Ectodermal cell (in vitro differentiated cells): ENCODE data around the gene CTAG1B.
"Not testable (repeated sequence)": the region's sequence is repeated elsewhere in the genome, so short reads cannot be mapped to it uniquely, and the experiment has no call there.

Experiments
- H3K27ac ChIP-seq: 2 replicates; pipeline ENCODE4 v1.7.0; 2013; ENCODE audit warnings: mild to moderate bottlenecking, low read depth, low read length; ENCODE audit not compliant: insufficient read depth, poor library complexity, severe bottlenecking
- H3K27me3 ChIP-seq: 2 replicates; pipeline ENCODE4 v1.7.0; 2013; ENCODE audit warnings: mild to moderate bottlenecking, low read length; ENCODE audit not compliant: insufficient read depth, control insufficient read depth, poor library complexity, severe bottlenecking
- H3K36me3 ChIP-seq: one replicate; pipeline ENCODE4 v1.7.0; 2013; ENCODE audit warnings: low read length; ENCODE audit not compliant: control insufficient read depth, insufficient read depth
- H3K4me1 ChIP-seq: one replicate; pipeline ENCODE4 v1.7.0; 2013; ENCODE audit warnings: low read length; ENCODE audit not compliant: control insufficient read depth, insufficient read depth
- H3K4me3 ChIP-seq: 2 replicates; pipeline ENCODE4 v1.7.0; 2013; ENCODE audit warnings: low read depth, low read length, control low read depth; ENCODE audit not compliant: insufficient read depth
- H3K9me3 ChIP-seq: 2 replicates; pipeline ENCODE4 v1.7.0; 2013; ENCODE audit warnings: mild to moderate bottlenecking, low read length, moderate library complexity; ENCODE audit not compliant: control insufficient read depth
- WGBS, 2 experiments: methylation state at CpG; one replicate each; pipeline ENCODE4 v1.1.7; 2013; ENCODE audit warnings: missing lambda C conversion rate in 2 of 2; 5-methylcytosine and 5-hydroxymethylcytosine counted together

The CTAG1B gene

GRCh38 chrX:154653413-154653812 is 34.3 kb upstream of the CTAG1B start, which contains the start of gene CTAG2:
TSS of gene CTAG2 (minus strand) at chrX:154653579. CDS start at chrX:154653515, 64 bp downstream.
- no CpG with 5 or more reads among the region's 27 CpGs for WGBS, 2 experiments
- H3K4me3 ChIP-seq, H3K27me3 ChIP-seq, H3K27ac ChIP-seq, H3K4me1 ChIP-seq, H3K9me3 ChIP-seq, H3K36me3 ChIP-seq: not testable (repeated sequence)

- WGBS, 2 experiments, result 93 to 98% methylated on average over 10 to 17 of the region's 23 CpGs
- H3K36me3 ChIP-seq, result no peaks in the 10 kb centered on the region
- no peak overlapping the region for H3K4me3 ChIP-seq
- H3K4me1 ChIP-seq, result no peaks in the 10 kb centered on the region
- no peak overlapping the region for H3K27ac ChIP-seq
- H3K27me3 ChIP-seq, result no peaks in the 10 kb centered on the region
- H3K9me3 ChIP-seq, result no peaks in the 10 kb centered on the region
Observed at GRCh38 chrX:154653048-154653401, 33.9 kb upstream of the CTAG1B start.

- H3K27ac ChIP-seq, result no peak overlapping the region
- 92% methylated on average over 30 of the region's 30 CpGs for WGBS, 2 experiments
- no peak overlapping the region for H3K4me3 ChIP-seq
Observed at GRCh38 chrX:154652311-154653047, 33.4 kb upstream of the CTAG1B start.

GRCh38 chrX:154650221-154650510 is 31.1 kb upstream of the CTAG1B start:
- Histone ChIP-seq H3K9me3 (no peaks in the 10 kb centered on the region), H3K4me1 (no peaks in the 10 kb centered on the region), H3K4me3 (no peak overlapping the region), H3K27ac (no peak overlapping the region), H3K27me3 (no peaks in the 10 kb centered on the region), H3K36me3 (no peaks in the 10 kb centered on the region)
- 66 to 68% methylated on average over 11 to 12 of the region's 13 CpGs for WGBS, 2 experiments

More at GRCh38 chrX:154652311-154653047, 33.4 kb upstream of the CTAG1B start:
- Histone ChIP-seq H3K4me1 (no peaks in the 10 kb centered on the region), H3K9me3 (no peaks in the 10 kb centered on the region), H3K27me3 (no peaks in the 10 kb centered on the region), H3K36me3 (no peaks in the 10 kb centered on the region)

- Histone ChIP-seq H3K27me3 (no peaks in the 10 kb centered on the region), H3K9me3 (no peaks in the 10 kb centered on the region), H3K27ac (no peak overlapping the region), H3K36me3 (no peaks in the 10 kb centered on the region), H3K4me1 (no peaks in the 10 kb centered on the region), H3K4me3 (no peak overlapping the region)
- WGBS, 2 experiments, result 89 to 93% methylated on average over 23 of the region's 23 CpGs
Observed at GRCh38 chrX:154649503-154650220, 30.6 kb upstream of the CTAG1B start.

GRCh38 chrX:154648931-154649330 is 29.8 kb upstream of the CTAG1B start:
- Histone ChIP-seq H3K9me3 (no peaks in the 10 kb centered on the region), H3K27me3 (no peaks in the 10 kb centered on the region), H3K36me3 (no peaks in the 10 kb centered on the region), H3K4me3 (no peak overlapping the region), H3K27ac (no peak overlapping the region), H3K4me1 (no peaks in the 10 kb centered on the region)
- 88 to 93% methylated on average over 11 to 15 of the region's 15 CpGs for WGBS, 2 experiments

- not testable (repeated sequence) for H3K27me3 ChIP-seq, H3K9me3 ChIP-seq, H3K27ac ChIP-seq, H3K4me1 ChIP-seq, H3K36me3 ChIP-seq, H3K4me3 ChIP-seq
- WGBS, 2 experiments, result no CpG with 5 or more reads among the region's 24 CpGs
Observed at GRCh38 chrX:154645745-154646378, 26.8 kb upstream of the CTAG1B start.

- no CpG with 5 or more reads among the region's 31 CpGs for WGBS, 2 experiments
- H3K36me3 ChIP-seq, H3K4me1 ChIP-seq, H3K27me3 ChIP-seq, H3K27ac ChIP-seq, H3K9me3 ChIP-seq, H3K4me3 ChIP-seq: not testable (repeated sequence)
Observed at GRCh38 chrX:154643708-154644107, 24.6 kb upstream of the CTAG1B start.

GRCh38 chrX:154641740-154642139 is 22.7 kb upstream of the CTAG1B start:
- H3K4me1 ChIP-seq, H3K4me3 ChIP-seq, H3K27ac ChIP-seq, H3K36me3 ChIP-seq, H3K27me3 ChIP-seq, H3K9me3 ChIP-seq: not testable (repeated sequence)
- WGBS, 2 experiments, result no CpG with 5 or more reads among the region's 10 CpGs

GRCh38 chrX:154633661-154634060 is 14.6 kb upstream of the CTAG1B start:
- not testable (repeated sequence) for H3K9me3 ChIP-seq, H3K27ac ChIP-seq, H3K27me3 ChIP-seq, H3K36me3 ChIP-seq, H3K4me3 ChIP-seq, H3K4me1 ChIP-seq
- no CpG with 5 or more reads among the region's 11 CpGs for WGBS, 2 experiments
